PC-3 (cell line): Measurements from ENCODE around the gene DNAH17. TPM values are rescaled to one million over a fixed set of nuclear protein-coding genes. Genes with fewer than 3 reads are reported as not detected.

Experiments used
- ATAC-seq: fragments of 200-7000 bp; cut with Tn5 transposase; 2 replicates; pipeline ENCODE4 v1.9.1; 2020; ENCODE audit warnings: mild to moderate bottlenecking, moderate library complexity
- BruUV-seq: library from RNA; stranded (reverse); fragments of 400-500 nt; replicated peaks from 2 replicates; lab custom pipeline; 2021; lab: Mats Ljungman, UMichigan
- CTCF ChIA-PET: fragments of 300-600 bp; sonication (Branson Sonifier 250); formaldehyde crosslinking; loops from one replicate; lab custom pipeline; 2022; ENCODE audit warnings: antibody characterized with exemption; lab: Charles Lee
- POLR2A ChIA-PET: fragments of 300-600 bp; sonication (Branson Sonifier 250); formaldehyde crosslinking; loops from one replicate; lab custom pipeline; 2022; ENCODE audit warnings: antibody characterized with exemption; ENCODE audit not compliant: unreplicated experiment; lab: Charles Lee
- DNase-seq: peaks from one replicate; pipeline ENCODE4 v3.0.0-alpha.2; 2015
- H2AFZ ChIP-seq: fragments of 300-600 bp; sonication (generic); 2 replicates; pipeline ENCODE4 v1.6.0; 2016; ENCODE audit warnings: antibody characterized with exemption, low read length
- H3F3A ChIP-seq: fragments of 300-600 bp; sonication (generic); one replicate; pipeline ENCODE4 v1.6.0; 2017; ENCODE audit warnings: antibody characterized with exemption, low read length, control low read depth, mild to moderate bottlenecking; ENCODE audit not compliant: unreplicated experiment
- H3K27ac ChIP-seq: fragments of 300-600 bp; sonication (generic); 2 replicates; pipeline ENCODE4 v1.5.1; 2016; ENCODE audit warnings: mild to moderate bottlenecking, low read length
- H3K27me3 ChIP-seq: fragments of 300-600 bp; sonication (generic); 2 replicates; pipeline ENCODE4 v1.6.1; 2016; ENCODE audit warnings: low read length, mixed read lengths
- H3K36me3 ChIP-seq: fragments of 300-600 bp; sonication (generic); 2 replicates; pipeline ENCODE4 v1.6.1; 2016; ENCODE audit warnings: low read depth, mixed run types, low read length, mixed read lengths
- H3K4me1 ChIP-seq: fragments of 300-600 bp; sonication (generic); 2 replicates; pipeline ENCODE4 v1.5.1; 2016; ENCODE audit warnings: low read length; ENCODE audit not compliant: insufficient read depth
- H3K4me2 ChIP-seq: fragments of 300-600 bp; sonication (generic); 2 replicates; pipeline ENCODE4 v1.6.0; 2016; ENCODE audit warnings: low read length
- H3K4me3 ChIP-seq: fragments of 300-600 bp; sonication (generic); 2 replicates; pipeline ENCODE4 v1.5.1; 2016; ENCODE audit warnings: mild to moderate bottlenecking, low read length, mixed read lengths
- H3K79me2 ChIP-seq: fragments of 300-600 bp; sonication (generic); 2 replicates; pipeline ENCODE4 v1.6.1; 2017; ENCODE audit warnings: low read length, mixed read lengths
- H3K9ac ChIP-seq: fragments of 300-600 bp; sonication (generic); 2 replicates; pipeline ENCODE4 v1.6.0; 2016; ENCODE audit warnings: mild to moderate bottlenecking, low read length
- H3K9me2 ChIP-seq: fragments of 300-600 bp; sonication (generic); replicated peaks from 2 replicates; pipeline ENCODE4 v1.6.1; 2016; ENCODE audit warnings: mixed run types, low read length, mixed read lengths
- H3K9me3 ChIP-seq: fragments of 300-600 bp; sonication (generic); 2 replicates; pipeline ENCODE4 v1.6.1; 2016; ENCODE audit warnings: low read length, mixed read lengths
- H4K20me1 ChIP-seq: fragments of 300-600 bp; sonication (generic); 2 replicates; pipeline ENCODE4 v1.6.1; 2016; ENCODE audit warnings: low read length, mixed read lengths
- CTCF ChIP-seq: fragments of 300-600 bp; sonication (generic); conservative IDR thresholded peaks from 2 replicates; pipeline ENCODE4 v1.5.1; 2017; ENCODE audit warnings: antibody characterized with exemption, low read depth, mild to moderate bottlenecking, low read length
- EZH2 ChIP-seq: fragments of 300-600 bp; sonication (generic); IDR thresholded peaks from one replicate; pipeline ENCODE4 v1.6.1; 2017; ENCODE audit warnings: antibody characterized with exemption, mild to moderate bottlenecking, low read length; ENCODE audit not compliant: unreplicated experiment
- EZH2phosphoT487 ChIP-seq: fragments of 300-600 bp; sonication (generic); IDR thresholded peaks from 2 replicates; pipeline ENCODE4 v1.6.1; 2018; ENCODE audit warnings: mild to moderate bottlenecking, antibody characterized with exemption, low read length, borderline replicate concordance
- intact Hi-C: fragments of 100-400 bp; cut with micrococcal nuclease; formaldehyde crosslinking; loops from 2 replicates; pipeline ENCODE4 v1.9.0; 2023
- total RNA-seq: library from RNA; depleted of rRNA; stranded (reverse); fragments of >200 nt; gene quantifications from 2 replicates; pipeline ENCODE4 v1.2.3, GENCODE V29; 2014

Gene DNAH17
- total RNA-seq, 1 experiment from 2014 or later = 0.04 TPM

GRCh38 chr17:78446833-78447232 is 130.4 kb downstream of the DNAH17 start:
- ATAC-seq = no peak
- CTCF ChIA-PET = interaction anchor here (0.6 kb wide), 1 partner anchor 40 kb away, joined by 8 read pairs; no protein-coding TSS in a partner anchor
- Histone ChIP-seq H3K9me2 (no peaks in the 10 kb centered on the region), H3K9me3 (no peaks in the 10 kb centered on the region), H3K27me3 (no peaks in the 10 kb centered on the region), H3K4me1 (no peaks in the 10 kb centered on the region), H3K27ac (no peak overlapping the region), H3K4me3 (no peak overlapping the region), H3K9ac (no peak overlapping the region), H3K36me3 (no peaks in the 10 kb centered on the region), H4K20me1 (no peaks in the 10 kb centered on the region), H3K4me2 (no peak overlapping the region), H3K79me2 (no peaks in the 10 kb centered on the region), H2AFZ (no peak overlapping the region), H3F3A (no peaks in the 10 kb centered on the region)
- intact Hi-C loops = no loop called here
- TF ChIP-seq CTCF = no peak
- TF ChIP-seq EZH2phosphoT487 = no peak
- TF ChIP-seq EZH2 = no peak
- POLR2A ChIA-PET = no interaction called here
- no TSS peak for BruUV-seq
- DNase-seq = no peak

DNA sequence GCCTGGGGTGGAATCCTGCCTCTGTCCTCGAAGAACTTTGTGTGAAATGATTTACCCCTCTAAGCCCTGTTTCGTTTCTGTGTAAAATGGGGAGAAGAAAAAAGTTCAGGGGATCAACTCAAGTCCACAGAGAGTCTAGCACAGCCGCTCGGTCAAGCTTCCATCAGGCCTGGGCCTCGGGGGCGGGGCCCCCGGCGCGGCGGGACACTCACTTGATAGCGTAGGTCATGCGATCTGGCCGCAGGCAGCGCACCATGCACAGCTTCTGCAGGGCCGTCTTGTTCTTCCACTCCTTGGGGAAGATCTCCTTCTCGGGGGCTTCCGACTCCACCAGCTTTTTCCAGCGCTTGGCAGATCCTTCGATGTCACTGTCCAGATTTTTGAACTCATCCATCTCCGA is 132.8 kb downstream of the DNAH17 start:
- no peaks in the 10 kb centered on the region for H3K36me3 ChIP-seq
- H3K27me3 ChIP-seq = no peaks in the 10 kb centered on the region
- no peaks in the 10 kb centered on the region for H3F3A ChIP-seq
- H3K79me2 ChIP-seq = no peaks in the 10 kb centered on the region
- H2AFZ ChIP-seq = no peak overlapping the region
- ChIA-PET CTCF (no interaction called here), POLR2A (no interaction called here)
- BruUV-seq = no TSS peak
- TF ChIP-seq CTCF (no peak), EZH2 (no peak), EZH2phosphoT487 (no peak)
- H3K4me2 ChIP-seq = no peak overlapping the region
- no peak overlapping the region for H3K4me3 ChIP-seq
- no peak overlapping the region for H3K27ac ChIP-seq
- DNase-seq (no peak), ATAC-seq (no peak)
- intact Hi-C loops = no loop called here
- H3K9me2 ChIP-seq = no peaks in the 10 kb centered on the region
- no peaks in the 10 kb centered on the region for H3K9me3 ChIP-seq
- peaks cover 4% of the 10 kb centered on the region; the same call in 1 of the 2 replicates for H3K4me1 ChIP-seq
- H3K9ac ChIP-seq = no peak overlapping the region
- no peaks in the 10 kb centered on the region for H4K20me1 ChIP-seq

GRCh38 chr17:78442648-78443218 is 134.5 kb downstream of the DNAH17 start:
- ATAC-seq = no peak
- Histone ChIP-seq H3K79me2 (no peaks in the 10 kb centered on the region), H3K9ac (no peak overlapping the region), H3K36me3 (no peaks in the 10 kb centered on the region), H2AFZ (no peak overlapping the region), H3K4me1 (peaks cover 4% of the 10 kb centered on the region; the same call in 1 of the 2 replicates), H3K9me2 (no peaks in the 10 kb centered on the region), H3K4me3 (no peak overlapping the region), H3K27ac (no peak overlapping the region), H4K20me1 (no peaks in the 10 kb centered on the region), H3K9me3 (no peaks in the 10 kb centered on the region), H3K4me2 (no peak overlapping the region), H3F3A (no peaks in the 10 kb centered on the region), H3K27me3 (no peaks in the 10 kb centered on the region)
- ChIA-PET CTCF (no interaction called here), POLR2A (no interaction called here)
- no peak for TF ChIP-seq CTCF
- TF ChIP-seq EZH2phosphoT487 = no peak
- TF ChIP-seq EZH2 = no peak
- DNase-seq = no peak
- no TSS peak for BruUV-seq
- intact Hi-C loops = no loop called here
